Chondrocyte (in vitro differentiated cells): ENCODE data around the gene LDLRAD4. TPM values are rescaled to one million over a fixed set of nuclear protein-coding genes. Genes with fewer than 3 reads are reported as not detected.

ENCODE experiments used
- DNase-seq: peaks from one replicate; pipeline ENCODE4 v3.0.0; 2021; ENCODE audit warnings: mixed read lengths, low spot score
- H3K27ac Mint-ChIP-seq: one replicate; pipeline ENCODE4 v1.8.0; 2021; ENCODE audit warnings: mild to moderate bottlenecking, moderate library complexity, mixed read lengths; ENCODE audit not compliant: unreplicated experiment
- H3K27me3 Mint-ChIP-seq: 2 replicates; pipeline ENCODE4 v1.8.0; 2021; ENCODE audit warnings: low read depth, mixed read lengths
- H3K36me3 Mint-ChIP-seq: 2 replicates; pipeline ENCODE4 v1.8.0; 2021; ENCODE audit warnings: low read depth, mixed read lengths
- H3K4me1 Mint-ChIP-seq: 2 replicates; pipeline ENCODE4 v1.8.0; 2021; ENCODE audit warnings: low read depth, mild to moderate bottlenecking, mixed read lengths
- H3K4me3 Mint-ChIP-seq: one replicate; pipeline ENCODE4 v1.8.0; 2021; ENCODE audit warnings: mild to moderate bottlenecking, moderate library complexity, mixed read lengths; ENCODE audit not compliant: unreplicated experiment
- H3K9me3 Mint-ChIP-seq: 2 replicates; pipeline ENCODE4 v1.8.0; 2021; ENCODE audit warnings: low read depth, mixed read lengths
- CTCF ChIP-seq: fragments of 200-600 bp; sonication (generic); IDR thresholded peaks from 2 replicates; pipeline ENCODE4 v1.5.0; 2021; ENCODE audit warnings: antibody characterized with exemption, mild to moderate bottlenecking, moderate library complexity
- total RNA-seq: library from RNA; stranded (reverse); gene quantifications from 3 replicates; pipeline ENCODE4 v1.2.1, GENCODE V29; 2021

LDLRAD4 gene
- total RNA-seq, 1 donor from 2014 or later, result 80.5 TPM

DNA sequence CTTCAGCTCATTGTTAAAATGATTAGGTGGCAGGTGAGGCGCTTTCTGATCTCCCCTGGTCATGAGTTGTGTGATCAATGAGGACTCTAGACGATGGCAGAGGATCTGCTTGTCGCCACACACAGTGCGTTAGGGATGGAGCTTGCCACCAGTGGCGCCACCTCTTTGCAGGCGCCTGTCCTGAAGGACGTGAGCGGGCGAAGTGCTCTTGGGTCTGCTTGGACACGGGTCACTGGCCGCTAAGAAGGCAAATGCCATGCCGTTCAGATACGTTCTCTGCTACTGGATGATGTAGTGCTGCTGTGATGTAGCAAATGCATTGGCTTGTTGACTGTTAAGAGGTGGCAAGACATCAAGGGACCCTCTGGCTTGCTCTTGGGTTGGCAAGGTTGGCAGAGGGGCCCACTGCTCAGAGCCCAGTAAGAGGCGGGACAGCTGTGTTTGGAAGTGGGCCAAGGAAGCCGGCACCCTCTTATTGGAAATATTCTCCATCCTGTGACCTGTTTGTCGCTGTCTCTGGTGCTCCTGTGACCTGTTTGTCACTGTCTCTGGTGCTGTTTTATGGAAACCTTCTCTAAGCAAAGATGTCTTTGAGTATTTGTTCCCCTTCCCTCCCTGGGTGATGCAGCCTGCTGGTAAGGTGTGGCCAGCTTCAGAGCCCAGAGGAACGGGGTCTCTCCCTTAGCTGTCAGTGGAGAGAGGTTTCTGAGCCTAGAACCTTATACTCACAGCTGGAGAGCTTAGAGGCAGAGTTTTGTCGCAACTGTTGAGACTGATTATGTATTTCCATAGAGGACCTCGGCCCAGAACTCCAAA lies 14.6 kb downstream of the LDLRAD4 start:
- Mint-ChIP-seq H3K27ac (peak overlapping the region; percentile 41), H3K4me3 (no peak overlapping the region), H3K9me3 (no peaks in the 10 kb centered on the region), H3K27me3 (no peaks in the 10 kb centered on the region), H3K4me1 (peaks cover 68% of the 10 kb centered on the region), H3K36me3 (peaks cover 10% of the 10 kb centered on the region)
- no peak for DNase-seq
- no peak for TF ChIP-seq CTCF

DNA sequence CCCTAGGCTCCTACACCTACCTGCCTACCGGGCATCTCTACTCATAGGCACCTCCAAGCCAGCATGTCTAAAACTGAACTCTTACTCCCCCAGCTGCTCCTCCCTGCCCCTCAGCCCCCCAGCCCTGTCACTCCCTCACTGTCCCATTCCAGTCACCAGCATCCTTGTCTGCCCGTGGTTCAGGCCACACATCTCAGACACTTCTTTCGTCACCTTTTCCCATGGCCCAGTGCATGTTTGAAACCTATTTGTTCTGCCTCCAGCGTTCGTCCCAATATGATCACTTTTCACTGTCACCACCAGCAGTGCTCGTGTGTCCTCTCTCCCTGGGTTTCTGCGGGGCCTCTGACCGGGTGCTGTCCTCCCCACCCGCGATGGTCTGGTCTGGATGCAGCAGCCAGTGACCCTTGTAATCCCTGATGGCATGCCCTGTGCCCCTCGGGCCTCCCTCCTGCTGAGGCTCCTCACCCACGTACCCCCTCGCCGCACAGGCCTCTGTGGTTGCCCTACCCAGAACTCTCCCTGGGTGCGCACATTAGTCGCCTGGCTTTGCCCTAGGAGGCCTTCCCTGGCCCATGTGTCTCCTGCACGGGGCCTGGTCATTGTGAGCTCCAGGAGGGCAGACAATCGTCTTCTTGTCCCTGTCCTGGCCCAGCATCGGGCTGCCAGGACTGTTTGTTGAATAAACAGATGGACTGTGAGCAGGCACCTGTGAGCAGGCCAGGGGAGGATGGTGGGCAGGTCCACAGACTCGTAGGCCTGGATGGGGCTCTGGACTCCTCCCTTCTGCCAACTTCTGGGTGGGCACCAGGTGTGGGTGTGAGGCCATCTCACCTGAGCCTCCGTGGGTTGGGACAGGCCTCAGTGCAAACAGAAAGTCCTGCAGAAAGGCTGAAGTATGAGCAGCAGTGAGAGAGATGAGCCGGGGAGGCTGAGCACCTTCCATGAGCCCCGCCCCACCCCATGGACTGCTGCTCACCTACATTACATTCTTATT lies 15.5 kb downstream of the LDLRAD4 start:
- TF ChIP-seq CTCF, result no peak
- no peak for DNase-seq
- Mint-ChIP-seq H3K9me3 (no peaks in the 10 kb centered on the region), H3K27ac (peak overlapping the region; percentile 71), H3K4me1 (peaks cover 74% of the 10 kb centered on the region), H3K4me3 (no peak overlapping the region), H3K27me3 (no peaks in the 10 kb centered on the region), H3K36me3 (peaks cover 10% of the 10 kb centered on the region)

- H3K27ac Mint-ChIP-seq, result peak overlapping the region; percentile 87
- peaks cover 71% of the 10 kb centered on the region for H3K4me1 Mint-ChIP-seq
- DNase-seq, result no peak
- H3K9me3 Mint-ChIP-seq, result no peaks in the 10 kb centered on the region
- TF ChIP-seq CTCF, result no peak
- peaks cover 7% of the 10 kb centered on the region for H3K36me3 Mint-ChIP-seq
- H3K27me3 Mint-ChIP-seq, result no peaks in the 10 kb centered on the region
- peak overlapping the region; percentile 8 for H3K4me3 Mint-ChIP-seq
These were observed 16.9 kb downstream of the LDLRAD4 start for GRCh38 chr18:13235421-13235831.

DNA sequence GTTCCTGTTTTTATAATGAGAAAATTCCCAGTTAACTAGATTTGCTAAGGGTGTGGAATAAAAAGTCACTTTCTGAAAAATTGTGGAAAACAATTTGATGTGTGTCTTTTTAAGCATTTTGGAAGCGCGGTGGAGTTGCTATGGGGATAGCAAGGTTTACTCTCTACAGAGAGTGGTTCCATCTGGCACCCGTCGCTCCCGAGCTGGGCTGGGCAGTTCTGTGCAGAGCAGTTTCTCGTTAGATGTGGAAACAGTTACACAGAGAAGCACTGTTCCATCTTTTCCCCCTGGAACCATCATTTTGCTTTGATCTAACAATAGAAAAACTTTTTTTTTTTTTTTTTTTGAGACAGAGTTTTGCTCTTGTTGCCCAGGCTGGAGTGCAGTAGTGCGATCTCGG lies 17.4 kb downstream of the LDLRAD4 start:
- H3K4me1 Mint-ChIP-seq, result peaks cover 68% of the 10 kb centered on the region
- TF ChIP-seq CTCF, result no peak
- peaks cover 5% of the 10 kb centered on the region for H3K36me3 Mint-ChIP-seq
- H3K27ac Mint-ChIP-seq, result peak overlapping the region; percentile 87
- no peaks in the 10 kb centered on the region for H3K27me3 Mint-ChIP-seq
- no peak for DNase-seq
- H3K4me3 Mint-ChIP-seq, result peak overlapping the region; percentile 10
- H3K9me3 Mint-ChIP-seq, result no peaks in the 10 kb centered on the region

- no peaks in the 10 kb centered on the region for H3K9me3 Mint-ChIP-seq
- no peaks in the 10 kb centered on the region for H3K27me3 Mint-ChIP-seq
- peaks cover 64% of the 10 kb centered on the region for H3K4me1 Mint-ChIP-seq
- H3K36me3 Mint-ChIP-seq, result peaks cover 3% of the 10 kb centered on the region
- DNase-seq, result no peak
- peak overlapping the region; percentile 87 for H3K27ac Mint-ChIP-seq
- no peak overlapping the region for H3K4me3 Mint-ChIP-seq
- TF ChIP-seq CTCF, result no peak
These were observed 17.9 kb downstream of the LDLRAD4 start for GRCh38 chr18:13236411-13236810.
